Chondrocyte (in vitro differentiated cells): Measurements from ENCODE around the gene ARHGEF7. TPM values are rescaled to one million over a fixed set of nuclear protein-coding genes. Genes with fewer than 3 reads are reported as not detected.

Source experiments
- DNase-seq: peaks from one replicate; pipeline ENCODE4 v3.0.0; 2021; ENCODE audit warnings: mixed read lengths, low spot score
- H3K27ac Mint-ChIP-seq: one replicate; pipeline ENCODE4 v1.8.0; 2021; ENCODE audit warnings: mild to moderate bottlenecking, moderate library complexity, mixed read lengths; ENCODE audit not compliant: unreplicated experiment
- H3K27me3 Mint-ChIP-seq: 2 replicates; pipeline ENCODE4 v1.8.0; 2021; ENCODE audit warnings: low read depth, mixed read lengths
- H3K36me3 Mint-ChIP-seq: 2 replicates; pipeline ENCODE4 v1.8.0; 2021; ENCODE audit warnings: low read depth, mixed read lengths
- H3K4me1 Mint-ChIP-seq: 2 replicates; pipeline ENCODE4 v1.8.0; 2021; ENCODE audit warnings: low read depth, mild to moderate bottlenecking, mixed read lengths
- H3K4me3 Mint-ChIP-seq: one replicate; pipeline ENCODE4 v1.8.0; 2021; ENCODE audit warnings: mild to moderate bottlenecking, moderate library complexity, mixed read lengths; ENCODE audit not compliant: unreplicated experiment
- H3K9me3 Mint-ChIP-seq: 2 replicates; pipeline ENCODE4 v1.8.0; 2021; ENCODE audit warnings: low read depth, mixed read lengths
- CTCF ChIP-seq: fragments of 200-600 bp; sonication (generic); IDR thresholded peaks from 2 replicates; pipeline ENCODE4 v1.5.0; 2021; ENCODE audit warnings: antibody characterized with exemption, mild to moderate bottlenecking, moderate library complexity
- total RNA-seq: library from RNA; stranded (reverse); gene quantifications from 3 replicates; pipeline ENCODE4 v1.2.1, GENCODE V29; 2021

The ARHGEF7 gene
- total RNA-seq, 1 donor from 2014 or later, result 137 TPM

- no peak for DNase-seq
- Mint-ChIP-seq H3K4me1 (peaks cover 13% of the 10 kb centered on the region), H3K9me3 (no peaks in the 10 kb centered on the region), H3K27ac (peak overlapping the region; percentile 1), H3K36me3 (peaks cover 1% of the 10 kb centered on the region), H3K27me3 (no peaks in the 10 kb centered on the region), H3K4me3 (no peak overlapping the region)
- TF ChIP-seq CTCF, result no peak
Observed at GRCh38 chr13:111131611-111132010, 16.5 kb downstream of the ARHGEF7 start.

GRCh38 chr13:111132948-111133347, 17.8 kb downstream of the ARHGEF7 start:
- TF ChIP-seq CTCF, result no peak
- Mint-ChIP-seq H3K27ac (no peak overlapping the region), H3K4me1 (peaks cover 11% of the 10 kb centered on the region), H3K4me3 (no peak overlapping the region), H3K27me3 (no peaks in the 10 kb centered on the region), H3K9me3 (no peaks in the 10 kb centered on the region), H3K36me3 (peaks cover 1% of the 10 kb centered on the region)
- no peak for DNase-seq

- Mint-ChIP-seq H3K27me3 (no peaks in the 10 kb centered on the region), H3K9me3 (no peaks in the 10 kb centered on the region), H3K4me3 (no peak overlapping the region), H3K4me1 (peaks cover 28% of the 10 kb centered on the region), H3K36me3 (peaks cover 4% of the 10 kb centered on the region), H3K27ac (peak overlapping the region; percentile 63)
- no peak for DNase-seq
- TF ChIP-seq CTCF, result no peak
Observed at GRCh38 chr13:111139452-111139851, 24.3 kb downstream of the ARHGEF7 start.

DNA sequence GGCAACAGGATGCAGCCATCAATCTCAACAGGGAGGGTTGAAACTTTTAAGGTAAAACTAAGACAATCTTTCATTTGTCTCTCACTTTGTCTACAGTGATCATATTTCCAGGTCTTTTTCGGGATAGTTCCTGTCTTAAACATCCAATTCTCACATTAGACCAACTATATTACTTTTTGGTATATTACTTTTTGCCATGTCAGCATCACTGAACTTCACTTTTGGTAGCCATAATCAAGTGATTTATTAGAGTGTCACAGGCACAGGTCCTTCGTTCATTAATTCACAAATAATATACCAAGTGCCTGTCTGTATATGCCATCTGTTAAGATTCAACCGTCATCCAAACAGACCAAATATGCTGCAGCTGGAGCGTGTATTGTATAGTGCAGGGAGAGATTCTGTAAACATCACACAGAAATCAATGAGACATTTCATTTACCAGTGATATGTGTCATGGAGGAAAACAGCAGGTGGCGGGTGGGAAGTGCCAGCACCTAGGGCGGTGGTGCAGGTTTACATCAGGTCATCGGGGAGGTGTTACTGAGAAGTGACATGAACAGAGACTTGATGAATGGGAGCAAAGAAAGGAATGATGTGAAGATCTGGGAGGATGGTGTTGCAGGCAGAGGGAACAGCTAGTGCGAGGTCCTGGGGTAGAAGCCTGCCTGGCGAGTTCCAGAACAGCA, 24.9 kb downstream of the ARHGEF7 start:
- no peak for DNase-seq
- no peak overlapping the region for H3K4me3 Mint-ChIP-seq
- H3K27ac Mint-ChIP-seq, result peak overlapping the region; percentile 37
- no peak for TF ChIP-seq CTCF
- H3K9me3 Mint-ChIP-seq, result no peaks in the 10 kb centered on the region
- peaks cover 34% of the 10 kb centered on the region for H3K4me1 Mint-ChIP-seq
- peaks cover 4% of the 10 kb centered on the region for H3K36me3 Mint-ChIP-seq
- no peaks in the 10 kb centered on the region for H3K27me3 Mint-ChIP-seq

DNA sequence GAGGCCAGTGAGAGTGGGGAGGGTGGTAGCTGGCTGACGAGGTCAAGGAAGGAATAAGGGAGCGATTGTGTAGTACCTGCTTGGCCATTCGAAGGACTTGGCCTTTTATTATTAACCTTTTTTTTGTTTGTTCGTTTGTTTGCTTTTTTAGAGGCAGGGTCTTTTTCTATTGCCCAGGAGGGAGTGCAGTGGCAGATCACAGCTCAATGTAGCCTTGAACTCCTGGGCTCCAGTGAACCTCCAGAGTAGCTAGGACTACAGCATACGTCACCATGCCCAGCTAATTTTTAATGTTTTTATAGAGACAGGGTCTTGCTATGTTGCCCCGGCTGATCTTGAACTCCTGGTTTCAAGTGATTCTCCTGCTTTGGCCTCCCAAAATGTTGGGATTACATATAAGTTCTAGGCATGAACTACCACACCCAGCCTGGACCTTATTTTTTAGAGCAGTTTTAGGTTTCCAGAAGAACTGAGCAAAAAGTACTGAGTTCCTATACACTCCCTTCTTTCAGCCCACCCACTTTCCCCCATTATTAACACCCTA, 25.5 kb downstream of the ARHGEF7 start:
- TF ChIP-seq CTCF, result no peak
- H3K4me3 Mint-ChIP-seq, result no peak overlapping the region
- no peaks in the 10 kb centered on the region for H3K9me3 Mint-ChIP-seq
- no peaks in the 10 kb centered on the region for H3K27me3 Mint-ChIP-seq
- H3K27ac Mint-ChIP-seq, result no peak overlapping the region
- no peak for DNase-seq
- H3K36me3 Mint-ChIP-seq, result peaks cover 4% of the 10 kb centered on the region
- H3K4me1 Mint-ChIP-seq, result peaks cover 39% of the 10 kb centered on the region
